ENCODE data around the gene FBXO42. TPM values are rescaled to one million over a fixed set of nuclear protein-coding genes. Genes with fewer than 3 reads are reported as not detected.

The FBXO42 gene
- total and polyA plus RNA-seq, 2 of the 13 experiments (the other 11 are each of a cell fraction or from before 2014, with no cell fraction given), result 7.6 to 17.5 TPM

DNA sequence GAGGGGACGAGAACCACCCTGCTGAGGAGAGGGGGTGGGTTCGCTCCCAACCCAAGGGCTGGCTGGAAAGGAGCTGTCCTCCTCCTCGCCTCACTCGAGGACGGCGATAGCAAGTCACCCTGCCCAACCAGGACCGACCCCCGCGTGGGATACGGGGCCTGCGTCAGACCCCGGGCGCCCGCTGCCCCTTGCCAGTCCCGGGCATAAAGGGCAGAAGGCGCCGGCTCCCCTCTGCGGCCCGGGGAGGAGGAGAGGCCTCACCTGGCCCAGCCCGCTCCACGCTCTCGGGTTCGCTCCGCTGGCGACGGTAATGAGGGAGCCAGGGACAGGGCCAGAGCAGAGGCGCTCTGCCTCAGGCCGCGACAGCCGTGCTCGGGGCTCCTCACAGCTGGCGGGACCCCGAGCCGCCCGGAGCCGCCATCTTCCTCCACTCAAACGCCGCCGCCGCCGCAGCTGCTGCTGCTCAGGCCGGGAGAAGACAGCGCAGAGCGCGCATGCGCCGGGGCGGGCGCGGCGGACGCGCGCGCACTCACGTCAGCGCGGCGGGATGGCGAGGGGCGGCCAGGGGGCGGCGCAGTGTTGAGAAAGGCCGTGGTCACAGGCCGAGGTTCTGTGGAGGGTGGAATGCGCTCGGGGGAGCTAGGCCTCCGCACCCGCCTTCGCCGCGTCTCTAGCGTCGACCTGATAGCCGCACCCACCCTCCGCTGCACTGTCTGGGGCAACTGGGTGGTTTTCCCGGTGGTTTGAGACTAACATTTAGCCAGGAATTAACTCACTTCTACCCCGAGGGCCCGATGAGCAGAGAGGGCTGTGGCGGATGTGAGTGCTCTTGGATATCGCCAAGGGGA is at the start of gene FBXO42 (continued):
- TF ChIP-seq, protein P1, sequence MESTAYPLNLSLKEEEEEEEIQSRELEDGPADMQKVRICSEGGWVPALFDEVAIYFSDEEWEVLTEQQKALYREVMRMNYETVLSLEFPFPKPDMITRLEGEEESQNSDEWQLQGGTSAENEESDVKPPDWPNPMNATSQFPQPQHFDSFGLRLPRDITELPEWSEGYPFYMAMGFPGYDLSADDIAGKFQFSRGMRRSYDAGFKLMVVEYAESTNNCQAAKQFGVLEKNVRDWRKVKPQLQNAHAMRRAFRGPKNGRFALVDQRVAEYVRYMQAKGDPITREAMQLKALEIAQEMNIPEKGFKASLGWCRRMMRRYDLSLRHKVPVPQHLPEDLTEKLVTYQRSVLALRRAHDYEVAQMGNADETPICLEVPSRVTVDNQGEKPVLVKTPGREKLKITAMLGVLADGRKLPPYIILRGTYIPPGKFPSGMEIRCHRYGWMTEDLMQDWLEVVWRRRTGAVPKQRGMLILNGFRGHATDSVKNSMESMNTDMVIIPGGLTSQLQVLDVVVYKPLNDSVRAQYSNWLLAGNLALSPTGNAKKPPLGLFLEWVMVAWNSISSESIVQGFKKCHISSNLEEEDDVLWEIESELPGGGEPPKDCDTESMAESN (CRISPR knock-in tag; conservative IDR thresholded peaks at IDR 0.05), result peak; percentile 80; the same call in 1 of the 2 replicates
- TF ChIP-seq MIER2 (CRISPR knock-in tag; IDR thresholded peaks at IDR 0.05) (no peak), FOXP1 (IDR thresholded peaks at IDR 0.05) (no peak), FOXP1 (CRISPR knock-in tag; IDR thresholded peaks at IDR 0.05) (no peak), BCL3 (CRISPR knock-in tag; IDR thresholded peaks at IDR 0.05) (peak; percentile 84), NRL (CRISPR knock-in tag; IDR thresholded peaks at IDR 0.05; ENCODE audit: borderline replicate concordance) (no peak), REPIN1 (CRISPR knock-in tag; IDR thresholded peaks at IDR 0.05; ENCODE audit: borderline replicate concordance, low read depth) (peak; percentile 88; the same call in 1 of the 2 replicates), KDM6A (CRISPR knock-in tag; IDR thresholded peaks at IDR 0.05; ENCODE audit: low read depth) (0 out of 2 replicates have a peak, but pooled peaks have one; percentile 16), ZNF768 (CRISPR knock-in tag; IDR thresholded peaks at IDR 0.05) (peak; percentile 49; the same call in 1 of the 2 replicates), ZNF766 (CRISPR knock-in tag; IDR thresholded peaks at IDR 0.05; ENCODE audit: borderline replicate concordance) (peak; percentile 74; the same call in 1 of the 2 replicates), RELA (CRISPR knock-in tag; IDR thresholded peaks at IDR 0.05) (0 out of 2 replicates have a peak, but pooled peaks have one; percentile 8), HINFP (CRISPR knock-in tag; IDR thresholded peaks at IDR 0.05; ENCODE audit: low read depth) (peak; percentile 96), GPN1 (CRISPR knock-in tag; IDR thresholded peaks at IDR 0.05; ENCODE audit: borderline replicate concordance) (peak; percentile 31; the same call in 1 of the 2 replicates), ZNF317 (CRISPR knock-in tag; IDR thresholded peaks at IDR 0.05) (no peak), ARHGAP35 (CRISPR knock-in tag; IDR thresholded peaks at IDR 0.05; ENCODE audit: borderline replicate concordance) (no peak; the same call in 1 of the 2 replicates), U2AF2 (IDR thresholded peaks at IDR 0.05; ENCODE audit: low read depth, low read length) (no peak), ERF (CRISPR knock-in tag; IDR thresholded peaks at IDR 0.05) (peak; percentile 42; the same call in 1 of the 2 replicates), CBX5 (CRISPR knock-in tag; IDR thresholded peaks at IDR 0.05; ENCODE audit: borderline replicate concordance) (no peak)
- TF ChIP-seq, protein P2, sequence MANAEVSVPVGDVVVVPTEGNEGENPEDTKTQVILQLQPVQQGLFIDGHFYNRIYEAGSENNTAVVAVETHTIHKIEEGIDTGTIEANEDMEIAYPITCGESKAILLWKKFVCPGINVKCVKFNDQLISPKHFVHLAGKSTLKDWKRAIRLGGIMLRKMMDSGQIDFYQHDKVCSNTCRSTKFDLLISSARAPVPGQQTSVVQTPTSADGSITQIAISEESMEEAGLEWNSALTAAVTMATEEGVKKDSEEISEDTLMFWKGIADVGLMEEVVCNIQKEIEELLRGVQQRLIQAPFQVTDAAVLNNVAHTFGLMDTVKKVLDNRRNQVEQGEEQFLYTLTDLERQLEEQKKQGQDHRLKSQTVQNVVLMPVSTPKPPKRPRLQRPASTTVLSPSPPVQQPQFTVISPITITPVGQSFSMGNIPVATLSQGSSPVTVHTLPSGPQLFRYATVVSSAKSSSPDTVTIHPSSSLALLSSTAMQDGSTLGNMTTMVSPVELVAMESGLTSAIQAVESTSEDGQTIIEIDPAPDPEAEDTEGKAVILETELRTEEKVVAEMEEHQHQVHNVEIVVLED (CRISPR knock-in tag; IDR thresholded peaks at IDR 0.05; ENCODE audit: borderline replicate concordance), result peak; percentile 84
- TF ChIP-seq, protein P3, sequence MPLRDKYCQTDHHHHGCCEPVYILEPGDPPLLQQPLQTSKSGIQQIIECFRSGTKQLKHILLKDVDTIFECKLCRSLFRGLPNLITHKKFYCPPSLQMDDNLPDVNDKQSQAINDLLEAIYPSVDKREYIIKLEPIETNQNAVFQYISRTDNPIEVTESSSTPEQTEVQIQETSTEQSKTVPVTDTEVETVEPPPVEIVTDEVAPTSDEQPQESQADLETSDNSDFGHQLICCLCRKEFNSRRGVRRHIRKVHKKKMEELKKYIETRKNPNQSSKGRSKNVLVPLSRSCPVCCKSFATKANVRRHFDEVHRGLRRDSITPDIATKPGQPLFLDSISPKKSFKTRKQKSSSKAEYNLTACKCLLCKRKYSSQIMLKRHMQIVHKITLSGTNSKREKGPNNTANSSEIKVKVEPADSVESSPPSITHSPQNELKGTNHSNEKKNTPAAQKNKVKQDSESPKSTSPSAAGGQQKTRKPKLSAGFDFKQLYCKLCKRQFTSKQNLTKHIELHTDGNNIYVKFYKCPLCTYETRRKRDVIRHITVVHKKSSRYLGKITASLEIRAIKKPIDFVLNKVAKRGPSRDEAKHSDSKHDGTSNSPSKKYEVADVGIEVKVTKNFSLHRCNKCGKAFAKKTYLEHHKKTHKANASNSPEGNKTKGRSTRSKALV (CRISPR knock-in tag; IDR thresholded peaks at IDR 0.05), result peak; percentile 76
